Naive thymus-derived CD4-positive, alpha-beta T cell (primary cell): Measurements from ENCODE around the gene SOWAHA. TPM values are rescaled to one million over a fixed set of nuclear protein-coding genes. Genes with fewer than 3 reads are reported as not detected.

Source experiments
- ATAC-seq: fragments of 150-1000 bp; cut with Tn5 transposase; 2 replicates; pipeline ENCODE4 v1.10.0; 2021; ENCODE audit warnings: mild to moderate bottlenecking, moderate library complexity
- CTCF ChIA-PET: fragments of 350-600 bp; sonication (Branson Sonifier 250); formaldehyde crosslinking; loops from one replicate; lab custom pipeline; 2021; ENCODE audit warnings: antibody characterized with exemption; lab: Charles Lee
- POLR2A ChIA-PET: fragments of 350-600 bp; sonication (Branson Sonifier 250); formaldehyde crosslinking; loops from one replicate; lab custom pipeline; 2021; ENCODE audit warnings: antibody characterized with exemption, inconsistent platforms; lab: Charles Lee
- DNase-seq, 9 donors: peaks; one replicate each; pipeline versions ENCODE4 v3.0.0 to v3.0.0-alpha.2; 2020 to 2022; ENCODE audit warnings: mixed read lengths in 1 of 9
- H3K27ac ChIP-seq: one replicate; pipeline ENCODE4 v1.7.0; 2013; ENCODE audit warnings: mild to moderate bottlenecking, low read depth, low read length, moderate library complexity
- H3K27me3 ChIP-seq, 2 donors: one replicate each; pipeline ENCODE4 v1.7.0; 2013; ENCODE audit warnings: low read length in 2 of 2, mild to moderate bottlenecking in 2 of 2, moderate library complexity in 2 of 2; ENCODE audit not compliant: control insufficient read depth in 2 of 2, insufficient read depth in 2 of 2
- H3K36me3 ChIP-seq, 3 experiments: 1 replicate in 2 of 3; 2 replicates in 1 of 3; pipeline ENCODE4 v1.7.0; 2013; ENCODE audit warnings: low read length in 3 of 3, mild to moderate bottlenecking in 3 of 3, moderate library complexity in 1 of 3; ENCODE audit not compliant: insufficient read depth in 3 of 3, control insufficient read depth in 2 of 3
- H3K4me1 ChIP-seq, 2 donors: one replicate each; pipeline ENCODE4 v1.7.0; 2013; ENCODE audit warnings: low read length in 2 of 2, mild to moderate bottlenecking in 2 of 2, moderate library complexity in 1 of 2; ENCODE audit not compliant: control insufficient read depth in 2 of 2, insufficient read depth in 2 of 2
- H3K4me3 ChIP-seq: 2 replicates; pipeline ENCODE4 v1.7.0; 2013; ENCODE audit warnings: mild to moderate bottlenecking, low read length
- H3K9me3 ChIP-seq, 3 experiments: 1 replicate in 2 of 3; 2 replicates in 1 of 3; pipeline ENCODE4 v1.7.0; 2013; ENCODE audit warnings: low read length in 3 of 3; ENCODE audit not compliant: control insufficient read depth in 2 of 3
- H3K27ac Mint-ChIP-seq, 9 donors: one replicate each; pipeline ENCODE4 v1.8.0; 2020 to 2022; ENCODE audit warnings: mixed read lengths in 9 of 9, mild to moderate bottlenecking in 8 of 9, moderate library complexity in 5 of 9, inconsistent platforms in 2 of 9
- H3K27me3 Mint-ChIP-seq, 5 donors: one replicate each; pipeline ENCODE4 v1.8.0; 2021 to 2022; ENCODE audit warnings: mixed read lengths in 5 of 5, mild to moderate bottlenecking in 1 of 5
- H3K36me3 Mint-ChIP-seq, 5 donors: one replicate each; pipeline ENCODE4 v1.8.0; 2020 to 2022; ENCODE audit warnings: mixed read lengths in 5 of 5, mild to moderate bottlenecking in 3 of 5, inconsistent platforms in 1 of 5
- H3K4me1 Mint-ChIP-seq, 7 donors: one replicate each; pipeline ENCODE4 v1.8.0; 2020 to 2022; ENCODE audit warnings: mixed read lengths in 7 of 7, mild to moderate bottlenecking in 3 of 7, inconsistent platforms in 1 of 7
- H3K4me3 Mint-ChIP-seq, 10 donors: one replicate each; pipeline ENCODE4 v1.8.0; 2020 to 2022; ENCODE audit warnings: mild to moderate bottlenecking in 10 of 10, mixed read lengths in 10 of 10, moderate library complexity in 6 of 10, inconsistent platforms in 2 of 10
- H3K9me3 Mint-ChIP-seq, 11 donors: one replicate each; pipeline ENCODE4 v1.8.0; 2020 to 2022; ENCODE audit warnings: mixed read lengths in 11 of 11, mild to moderate bottlenecking in 4 of 11, inconsistent platforms in 1 of 11, moderate library complexity in 1 of 11
- intact Hi-C, 2 donors: fragments of 100-400 bp; cut with micrococcal nuclease; formaldehyde crosslinking; loops; one replicate each; pipeline ENCODE4 v1.15.1; 2023
- polyA plus RNA-seq, 2 donors: library from polyadenylated mRNA; unstranded; fragments of 300-500 nt; fragmentation: Illumina TruSeq; gene quantifications; one replicate each; pipeline ENCODE4 v1.2.3, GENCODE V29; 2021
- total RNA-seq, 6 experiments: library from RNA in 5 of 6; stranded (reverse) in 5 of 6; gene quantifications; 1 replicate in 5 of 6; 2 replicates in 1 of 6; pipeline ENCODE4 v1.2.3 and lab custom pipeline; 2021 to 2026

SOWAHA gene
- total and polyA plus RNA-seq, 7 experiments from 2014 or later: 0.15 TPM; not detected in 6

DNA sequence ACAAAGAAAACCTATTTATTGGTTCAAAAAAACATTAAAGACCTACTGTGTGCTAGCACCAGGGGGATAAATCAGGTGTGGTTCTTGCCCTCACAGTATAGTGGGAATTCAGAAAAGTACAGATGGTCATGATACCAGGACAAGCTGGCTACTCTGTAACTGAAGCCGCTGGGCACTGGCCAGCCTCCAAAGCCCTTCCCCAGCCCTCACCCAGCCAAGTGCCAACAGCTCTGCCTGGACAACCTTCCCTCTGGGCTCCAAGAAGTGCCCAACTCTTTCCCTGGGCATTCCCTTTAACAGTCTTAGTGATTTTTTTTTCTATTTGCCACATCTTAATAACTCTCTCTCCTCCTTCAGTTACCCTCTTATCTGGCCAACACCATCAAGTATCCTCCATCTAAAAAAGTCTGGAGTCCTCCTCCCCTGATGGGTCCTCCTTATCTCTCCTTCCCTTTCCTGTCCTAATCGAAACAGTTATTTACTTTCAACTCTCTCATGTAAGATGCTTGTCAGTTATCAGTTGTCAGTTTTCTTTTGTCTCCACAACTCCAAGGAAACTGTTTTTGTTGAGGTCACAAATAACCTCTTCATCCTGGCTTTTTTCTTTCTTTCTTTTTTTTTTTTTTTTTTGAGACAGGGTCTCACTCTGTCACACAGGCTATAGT lies 22.8 kb upstream of the SOWAHA start:
- Mint-ChIP-seq H3K4me3 (no peak overlapping the region), H3K36me3 (no peaks in the 10 kb centered on the region), H3K27ac (peak overlapping the region in 1 of 9 donors; percentile 44), H3K9me3 (no peaks in the 10 kb centered on the region), H3K27me3 (peaks cover 18 to 40% (median 21%) of the 10 kb centered on the region in 5 donors), H3K4me1 (peaks cover 0 to 7% (median 0%) of the 10 kb centered on the region in 7 donors)
- Histone ChIP-seq H3K4me3 (no peak overlapping the region), H3K27ac (no peak overlapping the region), H3K36me3 (no peaks in the 10 kb centered on the region), H3K27me3 (no peaks in the 10 kb centered on the region), H3K4me1 (no peaks in the 10 kb centered on the region), H3K9me3 (no peaks in the 10 kb centered on the region)
- POLR2A ChIA-PET: no interaction called here
- intact Hi-C loops: no loop called here
- CTCF ChIA-PET: no interaction called here
- DNase-seq: no peak
- ATAC-seq: no peak

DNA sequence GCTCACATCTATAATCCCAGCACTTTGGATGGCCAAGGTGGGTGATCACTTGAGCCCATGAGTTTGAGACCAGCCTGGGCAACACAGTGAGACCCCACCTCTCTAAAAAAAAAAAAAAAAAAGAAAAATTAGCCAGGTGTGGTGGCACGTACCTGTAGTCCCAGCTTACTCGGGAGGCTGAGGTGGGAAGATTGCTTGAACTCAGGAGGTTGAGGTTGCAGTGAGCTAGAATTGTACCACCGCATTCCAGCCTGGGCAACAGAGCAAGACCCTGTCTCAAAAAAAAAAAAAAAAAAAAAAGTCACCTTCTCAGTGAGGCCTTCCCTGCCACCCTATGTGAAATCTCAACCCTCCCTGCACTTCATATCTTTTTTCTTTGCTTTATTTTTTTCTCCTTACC lies 22.1 kb upstream of the SOWAHA start:
- H3K27ac ChIP-seq: no peak overlapping the region
- Mint-ChIP-seq H3K27ac (no peak overlapping the region), H3K27me3 (peaks cover 12 to 35% (median 18%) of the 10 kb centered on the region in 5 donors), H3K4me3 (no peak overlapping the region), H3K4me1 (peaks cover 0 to 7% (median 0%) of the 10 kb centered on the region in 7 donors), H3K9me3 (no peaks in the 10 kb centered on the region), H3K36me3 (no peaks in the 10 kb centered on the region)
- no peak overlapping the region for H3K4me3 ChIP-seq
- H3K4me1 ChIP-seq: no peaks in the 10 kb centered on the region
- ChIA-PET POLR2A (no interaction called here), CTCF (no interaction called here)
- no peaks in the 10 kb centered on the region for H3K9me3 ChIP-seq
- intact Hi-C loops: no loop called here
- H3K27me3 ChIP-seq: no peaks in the 10 kb centered on the region
- DNase-seq (no peak), ATAC-seq (no peak)
- H3K36me3 ChIP-seq: no peaks in the 10 kb centered on the region

DNA sequence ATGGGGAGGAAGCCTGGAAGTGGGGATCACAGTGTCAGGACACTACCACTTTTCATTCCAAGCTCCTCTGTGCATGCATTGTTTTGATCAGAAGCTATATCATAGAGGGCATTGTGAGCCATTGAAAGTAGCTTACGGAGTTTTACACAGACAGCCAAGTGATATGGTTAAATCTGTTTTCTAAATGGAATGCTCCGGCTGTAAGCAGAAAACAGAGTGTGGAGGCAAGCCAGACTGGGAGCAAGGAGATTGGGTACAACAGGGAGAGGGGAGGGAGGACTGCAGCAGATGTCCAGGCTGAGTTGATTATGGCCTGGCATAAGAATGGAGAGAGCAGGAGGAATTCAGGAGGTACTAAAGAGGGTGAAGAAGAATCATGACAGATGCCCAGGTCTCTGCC lies 15.5 kb upstream of the SOWAHA start:
- H3K9me3 Mint-ChIP-seq: peaks cover 0 to 2% (median 0%) of the 10 kb centered on the region in 11 donors
- no peak overlapping the region for H3K4me3 ChIP-seq
- H3K36me3 ChIP-seq: no peaks in the 10 kb centered on the region
- POLR2A ChIA-PET: interaction anchor here (0.5 kb wide), 1 partner anchor 14 kb away, joined by 3 read pairs; no protein-coding TSS in a partner anchor
- no peak overlapping the region for H3K27ac Mint-ChIP-seq
- H3K9me3 ChIP-seq: no peaks in the 10 kb centered on the region
- H3K4me1 Mint-ChIP-seq: peaks cover 0 to 3% (median 0%) of the 10 kb centered on the region in 7 donors
- no peaks in the 10 kb centered on the region for H3K4me1 ChIP-seq
- H3K27me3 Mint-ChIP-seq: peaks cover 27 to 53% (median 35%) of the 10 kb centered on the region in 5 donors
- intact Hi-C loops: no loop called here
- no peak for DNase-seq
- no peak overlapping the region for H3K4me3 Mint-ChIP-seq
- H3K27ac ChIP-seq: no peak overlapping the region
- no peaks in the 10 kb centered on the region for H3K27me3 ChIP-seq
- ATAC-seq: no peak
- CTCF ChIA-PET: interaction anchor here (1.4 kb wide), 1 partner anchor 10 kb away, joined by 4 read pairs; no protein-coding TSS in a partner anchor
- H3K36me3 Mint-ChIP-seq: peaks cover 0 to 2% (median 0%) of the 10 kb centered on the region in 5 donors

DNA sequence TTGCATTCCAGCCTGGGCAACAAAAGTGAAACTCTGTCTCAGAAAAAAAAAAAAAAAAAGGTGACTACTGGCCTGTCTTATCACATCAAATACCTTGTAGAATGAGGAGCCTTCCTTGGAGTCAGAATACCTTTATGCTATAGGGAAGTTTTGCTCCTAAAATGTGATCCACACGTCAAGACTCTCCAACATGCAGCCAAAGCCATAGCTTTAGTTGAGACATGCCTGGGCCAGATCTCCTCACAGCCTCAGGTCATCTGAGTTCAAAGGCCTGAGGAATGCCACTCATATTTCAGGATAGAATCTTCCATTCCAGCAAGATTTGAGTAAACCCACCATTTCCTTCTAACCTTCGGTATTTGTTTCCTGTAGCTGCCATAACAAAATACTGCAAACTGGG lies 13.7 kb upstream of the SOWAHA start:
- Histone ChIP-seq H3K27me3 (no peaks in the 10 kb centered on the region), H3K9me3 (no peaks in the 10 kb centered on the region), H3K36me3 (no peaks in the 10 kb centered on the region), H3K4me1 (no peaks in the 10 kb centered on the region), H3K4me3 (no peak overlapping the region), H3K27ac (no peak overlapping the region)
- no peak overlapping the region for H3K27ac Mint-ChIP-seq
- H3K4me1 Mint-ChIP-seq: no peaks in the 10 kb centered on the region
- peaks cover 0 to 4% (median 0%) of the 10 kb centered on the region in 5 donors for H3K36me3 Mint-ChIP-seq
- no peak for DNase-seq
- no peak for ATAC-seq
- H3K4me3 Mint-ChIP-seq: no peak overlapping the region
- peaks cover 38 to 60% (median 45%) of the 10 kb centered on the region in 5 donors for H3K27me3 Mint-ChIP-seq
- peaks cover 0 to 2% (median 0%) of the 10 kb centered on the region in 11 donors for H3K9me3 Mint-ChIP-seq
- ChIA-PET POLR2A (no interaction called here), CTCF (interaction anchor here (0.6 kb wide), 1 partner anchor 738 kb away, joined by 3 read pairs; no protein-coding TSS in a partner anchor)
- intact Hi-C loops: no loop called here

DNA sequence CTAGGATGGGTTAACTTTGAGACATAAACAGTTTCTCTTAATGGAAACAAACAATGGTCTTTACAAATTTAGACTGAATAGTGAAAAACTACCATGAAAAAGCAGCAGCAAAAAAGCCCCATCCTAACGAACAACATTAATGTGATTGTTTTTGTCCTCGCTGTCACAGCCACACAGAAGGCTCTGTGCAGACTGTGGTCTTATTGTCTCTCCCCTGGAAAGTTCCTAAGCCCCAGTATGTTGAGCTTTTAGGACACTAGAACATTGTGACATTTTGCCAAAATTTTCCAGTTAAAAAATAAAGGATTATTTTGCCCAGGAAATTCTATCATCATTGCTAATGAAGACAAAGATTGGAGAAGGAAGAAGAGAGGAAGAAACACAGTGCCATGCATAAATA lies 12.6 kb upstream of the SOWAHA start:
- no peak for ATAC-seq
- Mint-ChIP-seq H3K4me3 (no peak overlapping the region), H3K27me3 (peaks cover 46 to 68% (median 56%) of the 10 kb centered on the region in 5 donors), H3K36me3 (peaks cover 0 to 5% (median 0%) of the 10 kb centered on the region in 5 donors), H3K9me3 (peaks cover 0 to 2% (median 0%) of the 10 kb centered on the region in 11 donors), H3K4me1 (no peaks in the 10 kb centered on the region), H3K27ac (no peak overlapping the region)
- no peak for DNase-seq
- no peaks in the 10 kb centered on the region for H3K27me3 ChIP-seq
- intact Hi-C loops: no loop called here
- H3K4me1 ChIP-seq: no peaks in the 10 kb centered on the region
- H3K36me3 ChIP-seq: no peaks in the 10 kb centered on the region
- no peak overlapping the region for H3K27ac ChIP-seq
- ChIA-PET POLR2A (interaction anchor here (0.6 kb wide), 1 partner anchor 67 kb away, joined by 3 read pairs; no protein-coding TSS in a partner anchor), CTCF (no interaction called here)
- H3K4me3 ChIP-seq: no peak overlapping the region
- H3K9me3 ChIP-seq: no peaks in the 10 kb centered on the region

DNA sequence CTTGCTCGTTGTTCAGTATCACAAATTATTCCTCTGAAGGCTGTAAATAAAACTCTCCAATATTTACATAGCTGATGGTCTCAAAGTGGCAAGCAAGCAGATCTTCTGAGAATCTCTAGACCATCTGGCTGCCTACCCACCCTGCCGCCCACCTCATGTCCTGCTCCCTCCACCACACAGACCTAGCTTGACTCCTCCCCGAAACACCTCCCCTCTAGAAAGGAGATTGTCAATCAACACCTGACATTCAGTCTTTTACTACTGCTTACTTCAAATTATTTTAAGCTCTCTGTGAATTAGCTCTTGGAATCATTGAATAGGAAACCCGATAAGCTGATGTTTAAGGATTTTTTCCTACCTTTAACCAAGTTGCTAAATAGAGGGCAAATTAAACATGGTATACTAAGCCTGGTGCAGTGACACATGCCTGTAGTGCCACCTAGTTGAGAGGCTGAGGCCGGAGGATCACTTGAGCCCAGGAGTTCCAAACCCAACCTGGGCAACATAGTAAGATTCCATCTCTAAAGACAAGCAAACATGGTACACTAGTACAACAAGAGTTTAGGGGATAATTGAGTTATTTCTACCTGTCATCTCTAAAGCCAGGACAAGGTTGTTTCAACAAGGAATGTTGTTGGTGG lies 10.9 kb upstream of the SOWAHA start:
- DNase-seq: no peak
- Histone ChIP-seq H3K4me3 (no peak overlapping the region), H3K9me3 (no peaks in the 10 kb centered on the region), H3K36me3 (no peaks in the 10 kb centered on the region), H3K4me1 (no peaks in the 10 kb centered on the region), H3K27me3 (no peaks in the 10 kb centered on the region), H3K27ac (no peak overlapping the region)
- peaks cover 0 to 3% (median 0%) of the 10 kb centered on the region in 11 donors for H3K9me3 Mint-ChIP-seq
- ATAC-seq: no peak
- ChIA-PET POLR2A (interaction anchor here (0.7 to 1.4 kb wide), 2 partner anchors 10 to 11 kb away, joined by 3 to 6 read pairs; partner anchors contain the start of gene SOWAHA), CTCF (interaction anchor here (0.8 kb wide), 1 partner anchor 106 kb away, joined by 3 read pairs; no protein-coding TSS in a partner anchor)
- H3K36me3 Mint-ChIP-seq: peaks cover 0 to 3% (median 0%) of the 10 kb centered on the region in 5 donors
- no peak overlapping the region for H3K4me3 Mint-ChIP-seq
- H3K4me1 Mint-ChIP-seq: peaks cover 0 to under 1% (median 0%) of the 10 kb centered on the region in 7 donors
- H3K27me3 Mint-ChIP-seq: peaks cover 46 to 71% (median 62%) of the 10 kb centered on the region in 5 donors
- no peak overlapping the region for H3K27ac Mint-ChIP-seq
- intact Hi-C loops: loop anchor here in 1 of 2 donors (1.0 kb wide), 1 partner anchor 276 kb away; no protein-coding TSS in a partner anchor
